ENCODE measurements around the gene JAKMIP2.

DNA sequence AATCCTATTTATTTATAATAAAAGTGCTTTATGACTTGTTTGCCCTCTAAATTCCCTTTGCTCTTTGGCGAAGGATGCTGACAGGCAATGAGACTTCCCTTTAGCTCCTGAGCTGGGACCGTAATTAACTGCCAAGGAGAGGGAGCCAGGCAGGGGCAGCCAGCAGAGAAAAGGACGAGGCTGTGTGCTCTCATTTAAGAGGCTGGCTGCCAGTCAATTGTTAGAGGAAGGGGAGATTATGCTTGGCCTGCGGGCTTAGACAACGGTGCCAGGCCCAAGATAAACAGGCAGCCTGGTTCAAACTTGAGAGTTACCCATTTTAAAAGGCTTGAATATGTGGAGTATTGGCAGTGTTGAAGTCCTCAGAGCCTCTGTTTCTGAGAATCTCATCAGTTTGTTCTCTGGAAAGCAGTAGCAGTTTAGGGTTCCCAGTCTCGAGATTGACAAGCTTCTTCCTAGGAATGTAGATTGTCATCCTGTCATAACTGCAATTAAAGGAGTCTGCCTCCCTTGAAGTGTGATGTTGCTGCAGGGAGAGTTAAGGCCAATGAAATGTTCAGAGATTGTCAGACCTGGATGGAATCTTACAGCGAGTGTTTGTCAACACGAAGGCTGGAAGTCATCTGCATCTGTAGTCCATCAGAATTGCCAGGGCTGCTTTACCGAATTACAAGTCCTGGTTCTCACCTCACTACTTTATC, 113.2 kb downstream of the JAKMIP2 start:
- TF ChIP-seq POLR2A (IDR thresholded peaks at IDR 0.05; ENCODE audit: low read depth, low read length): no peak
- TF ChIP-seq POLR2AphosphoS5 (IDR thresholded peaks at IDR 0.05; ENCODE audit: low read depth, low read length): no peak

Data from GM12891 (cell line).